Right lung (tissue), 5 donors: ENCODE measurements around the gene TLE3. TPM values are rescaled to one million over a fixed set of nuclear protein-coding genes. Genes with fewer than 3 reads are reported as not detected.
A peak's percentile ranks its signal among the peaks of the same experiment; 100 is the strongest.

ENCODE experiments used
- DNase-seq, 2 donors: peaks; one replicate each; pipeline ENCODE4 v3.0.0-alpha.2; 2013
- polyA plus RNA-seq, 5 donors: library from polyadenylated mRNA; unstranded; fragments of 120-200 nt; gene quantifications; one replicate each; pipeline versions ENCODE4 v1.2.1 to v1.2.3, GENCODE V29; 2013; ENCODE audit warnings: inconsistent platforms in 1 of 5, low replicate concordance in 1 of 5; ENCODE audit not compliant: insufficient read length in 5 of 5, insufficient read depth in 1 of 5

Gene TLE3
- polyA plus RNA-seq, 5 donors: 42.2 to 74.0 (median 49.7) TPM

- DNase-seq: no peak
Observed at GRCh38 chr15:70032509-70032908, 65.2 kb downstream of the TLE3 start.

DNA sequence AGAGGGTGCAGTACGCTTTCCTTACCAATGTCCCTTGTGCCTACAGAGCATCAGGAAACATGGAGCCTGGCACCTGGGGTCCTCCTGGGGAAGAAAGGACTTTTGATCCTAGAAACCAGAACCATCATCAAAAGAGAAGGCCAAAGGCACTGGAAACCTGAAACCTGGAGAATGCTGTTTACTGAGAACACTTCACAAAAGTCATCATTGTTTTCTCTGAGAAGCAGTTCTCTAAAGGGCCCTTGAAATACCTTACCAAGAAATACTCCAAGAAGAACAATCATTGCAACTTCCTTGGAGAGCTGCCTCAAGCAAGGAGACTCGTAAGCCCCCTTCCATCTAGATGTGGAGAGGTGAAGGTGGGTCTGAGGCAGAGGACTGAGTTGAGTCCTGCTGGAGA, 66.0 kb downstream of the TLE3 start:
- no peak for DNase-seq

DNA sequence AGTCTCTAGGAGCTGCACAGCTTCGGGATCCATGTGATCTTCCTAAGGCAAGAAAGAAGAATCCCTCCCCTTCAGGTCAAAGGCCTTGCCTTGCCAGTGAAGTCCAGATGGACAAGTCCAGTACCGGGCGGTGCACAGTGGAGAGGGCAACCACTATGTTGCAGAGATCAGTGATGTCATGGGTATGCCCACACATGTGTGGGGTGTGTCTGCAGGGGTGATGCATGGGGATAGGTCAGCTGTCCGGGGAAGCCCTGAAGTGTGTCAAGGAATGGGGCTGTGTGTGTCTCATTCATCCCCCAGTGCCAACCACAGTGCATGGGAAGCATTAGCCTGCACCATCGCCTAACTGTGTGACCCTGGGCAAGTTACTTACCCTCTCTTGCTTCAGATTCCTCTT, 66.5 kb downstream of the TLE3 start:
- DNase-seq: no peak

DNA sequence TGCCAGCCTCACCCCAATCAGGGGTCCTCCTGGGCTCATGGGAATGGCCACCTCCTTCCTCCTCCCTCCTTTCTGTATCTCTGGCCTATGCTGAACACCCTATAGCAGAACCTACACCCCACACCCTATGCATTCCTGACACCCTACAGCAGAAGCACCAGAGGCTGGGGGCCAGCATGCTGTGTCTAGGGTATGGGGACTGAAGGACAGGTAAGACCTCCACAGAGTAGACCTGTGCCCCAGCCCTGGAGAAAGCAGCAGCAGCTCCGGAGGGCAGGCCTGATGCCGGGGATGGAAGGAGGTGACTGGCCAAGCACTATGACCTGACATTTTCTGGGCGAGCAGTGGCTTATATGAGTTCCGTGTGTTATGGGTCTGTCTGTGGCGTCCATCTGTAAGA, 66.9 kb downstream of the TLE3 start:
- no peak for DNase-seq

- DNase-seq: no peak
Observed at GRCh38 chr15:70029297-70029701, 68.4 kb downstream of the TLE3 start.

DNA sequence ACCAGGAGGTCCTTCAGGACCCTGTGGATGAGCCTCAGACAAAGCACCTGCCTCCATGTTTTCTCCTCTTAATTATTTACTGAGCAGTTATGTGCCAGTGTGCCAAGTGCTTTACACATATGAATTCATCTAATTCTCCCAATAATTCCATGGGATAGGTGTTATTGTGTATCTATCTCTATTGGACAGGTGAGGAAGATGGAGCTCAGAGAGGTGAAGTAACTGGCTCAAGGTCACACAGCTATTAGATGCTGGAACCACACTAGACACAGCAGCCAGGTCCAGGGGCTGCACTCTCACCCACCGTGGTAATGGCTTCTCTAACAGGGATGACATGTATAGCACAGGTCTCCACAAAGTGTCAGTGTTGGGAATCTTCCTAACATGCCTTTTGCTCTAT, 70.2 kb downstream of the TLE3 start:
- DNase-seq: no peak

GRCh38 chr15:70026991-70027390, 70.7 kb downstream of the TLE3 start:
- no peak for DNase-seq

- DNase-seq: no peak
Observed at GRCh38 chr15:70025413-70026296, 72.1 kb downstream of the TLE3 start.

- DNase-seq: no peak
Observed at GRCh38 chr15:70024521-70024920, 73.2 kb downstream of the TLE3 start.

DNA sequence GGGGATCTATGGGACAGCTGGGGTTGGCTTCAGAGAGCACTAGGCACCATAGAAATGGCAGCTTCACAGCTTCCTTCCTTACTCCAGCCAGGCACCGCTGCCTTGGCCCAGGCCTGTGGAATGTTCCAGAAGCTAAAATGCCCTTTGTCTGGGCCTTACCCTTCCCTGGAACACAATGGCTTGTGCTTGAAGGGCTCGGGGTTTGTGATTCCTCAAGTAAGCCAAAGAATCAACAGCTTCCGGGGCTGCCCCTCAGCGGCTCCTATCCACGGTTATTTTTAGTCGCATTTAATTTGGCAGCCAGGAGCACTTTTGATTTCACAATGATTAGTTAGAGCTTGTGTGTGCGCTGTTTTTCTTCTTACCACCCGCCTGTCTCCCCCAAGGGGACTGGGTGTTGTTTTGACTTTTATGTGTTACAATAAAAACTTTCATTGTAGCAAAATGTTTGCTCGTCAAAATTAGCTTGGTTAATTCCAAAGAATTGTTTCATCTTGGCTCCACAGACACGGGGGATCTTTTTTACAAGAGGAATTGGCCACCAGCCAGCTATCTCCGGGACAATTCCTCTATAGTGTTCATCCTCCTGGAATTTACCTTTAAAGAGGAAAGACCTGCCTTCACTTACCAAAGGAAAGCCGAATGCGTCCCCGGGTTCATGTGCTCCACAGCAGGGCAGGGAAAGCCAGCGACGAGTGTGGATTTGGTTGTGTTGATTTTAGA, 73.8 kb downstream of the TLE3 start:
- peak; percentile 76 to 78 for DNase-seq

DNA sequence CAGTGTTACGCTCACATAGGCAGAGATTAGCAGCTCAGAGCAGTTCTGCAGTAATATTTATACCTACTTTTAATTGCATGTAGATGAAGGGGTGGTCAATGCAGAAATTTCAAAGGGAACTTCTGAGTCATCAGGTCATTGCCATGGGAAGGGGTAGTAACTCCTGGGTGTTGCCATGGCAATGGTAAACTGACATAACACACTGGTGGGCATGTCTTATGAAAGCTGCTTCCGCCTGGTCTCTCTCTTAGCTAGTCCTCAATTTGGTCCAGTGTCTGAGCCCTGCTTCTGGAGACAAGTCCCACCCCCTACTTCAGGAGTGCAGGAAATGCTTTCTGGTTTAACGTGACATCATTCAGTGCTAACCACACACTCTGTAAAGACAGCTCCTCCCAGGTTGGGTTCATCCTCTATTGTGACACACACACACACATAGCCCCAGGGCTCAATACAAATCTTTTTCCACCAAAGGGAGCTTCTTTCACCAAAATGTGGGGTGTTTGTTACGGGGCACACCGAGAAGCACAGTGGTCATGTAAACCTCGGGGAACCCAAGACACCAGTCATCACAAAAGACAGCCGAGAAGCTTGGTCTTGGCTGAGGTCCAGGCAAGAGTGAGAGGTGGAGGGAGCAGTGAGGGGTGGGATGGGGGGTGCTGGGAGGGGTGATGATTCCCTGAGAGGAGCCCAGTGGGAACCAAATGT, 74.5 kb downstream of the TLE3 start:
- DNase-seq: no peak

- DNase-seq: no peak
Observed at GRCh38 chr15:70020229-70020628, 77.5 kb downstream of the TLE3 start.

DNA sequence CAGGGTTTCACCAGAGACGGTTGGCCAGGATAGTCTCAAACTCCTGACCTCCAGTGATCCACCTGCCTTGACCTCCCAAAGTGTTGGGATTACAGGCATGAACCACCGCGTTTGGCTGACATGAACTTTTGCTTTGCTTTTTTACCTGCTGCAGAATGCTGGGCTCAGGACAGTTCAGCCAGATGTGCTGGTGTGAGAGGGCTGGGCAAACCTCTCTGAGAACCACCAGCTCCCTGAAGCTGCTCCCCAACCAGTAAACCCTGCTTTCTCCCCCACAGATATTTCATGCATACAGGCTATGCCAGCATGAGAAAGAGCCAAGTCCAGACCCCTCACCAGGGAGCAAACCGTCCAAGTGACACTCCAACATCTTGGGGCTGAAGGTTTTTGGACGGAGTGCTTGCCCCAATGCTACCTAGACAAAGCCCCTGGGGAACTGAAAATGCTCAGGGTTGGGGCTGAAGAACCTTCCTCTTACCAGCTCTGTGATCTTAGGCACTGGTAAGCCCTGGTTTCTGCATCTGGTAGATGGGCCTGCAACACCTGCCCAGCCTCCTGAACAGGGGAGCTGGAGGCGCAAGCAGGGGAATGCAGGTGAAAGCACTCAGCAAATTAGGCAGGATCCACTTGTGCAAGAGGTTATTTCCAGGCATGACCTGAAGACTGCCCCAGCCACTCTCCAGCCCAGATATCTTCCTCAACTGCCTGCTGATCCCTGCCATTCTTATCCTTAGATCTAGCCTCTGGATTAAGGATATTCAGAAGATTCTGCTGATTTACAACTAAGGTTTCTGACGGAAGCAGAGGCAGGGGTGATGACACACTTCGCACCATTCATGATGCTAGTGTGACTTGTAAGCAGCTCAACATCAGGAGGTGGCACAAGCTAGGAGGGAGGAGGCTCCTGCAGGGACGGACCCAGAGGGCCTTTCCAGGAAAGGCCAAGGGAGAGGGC, 78.8 kb downstream of the TLE3 start:
- no peak for DNase-seq

GRCh38 chr15:70017801-70018200, 79.9 kb downstream of the TLE3 start:
- no peak for DNase-seq

GRCh38 chr15:70017025-70017424, 80.7 kb downstream of the TLE3 start:
- DNase-seq: no peak

DNA sequence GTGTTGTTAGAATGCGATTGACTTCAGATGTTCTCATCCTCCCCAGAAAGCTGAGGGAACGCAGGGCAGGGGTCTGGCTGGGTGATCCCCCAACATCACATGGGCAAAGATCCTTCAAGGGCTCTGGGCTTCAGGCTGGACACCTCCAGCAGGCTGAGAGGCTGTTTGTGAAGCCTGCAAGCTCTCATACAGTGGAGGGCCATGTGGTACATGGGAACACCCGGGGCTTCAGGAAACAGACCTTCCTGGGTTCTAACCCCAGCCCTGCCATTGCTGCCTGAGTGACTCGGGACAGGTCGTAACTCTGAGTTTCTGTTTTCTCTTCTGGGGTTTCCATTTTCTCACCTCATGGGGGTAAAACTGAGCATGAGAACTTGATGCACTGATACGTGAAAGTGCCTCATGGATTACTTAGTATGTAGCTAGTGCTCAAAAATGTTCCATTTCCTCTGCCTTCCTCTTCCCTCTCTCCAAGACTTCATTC, 81.2 kb downstream of the TLE3 start:
- no peak for DNase-seq

- DNase-seq: no peak
Observed at GRCh38 chr15:70014860-70015490, 82.7 kb downstream of the TLE3 start.

- DNase-seq: no peak
Observed at GRCh38 chr15:70014331-70014730, 83.4 kb downstream of the TLE3 start.

- no peak for DNase-seq
Observed at GRCh38 chr15:70013656-70014313, 83.9 kb downstream of the TLE3 start.

DNA sequence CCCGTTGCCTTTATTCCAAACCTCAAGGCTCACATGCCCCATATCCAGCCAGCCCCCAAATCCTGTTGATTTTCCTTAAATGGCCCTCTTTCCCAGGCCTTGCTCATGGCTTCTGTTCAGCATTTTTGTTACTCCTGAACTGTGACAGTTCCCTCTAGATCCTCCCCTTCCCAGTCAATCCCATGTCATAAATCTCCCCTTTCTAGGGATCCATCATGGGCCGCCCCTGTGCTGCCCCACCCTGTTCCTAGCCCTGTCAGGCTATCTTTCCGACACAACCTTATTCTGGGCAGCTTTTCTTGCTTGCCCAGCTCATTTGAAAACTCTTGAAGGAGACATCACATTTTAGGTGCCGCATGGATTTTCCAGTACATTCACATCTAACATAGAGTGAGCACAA, 84.8 kb downstream of the TLE3 start:
- no peak for DNase-seq
